Measurements from ENCODE around the gene HUS1.

Gene HUS1

GRCh38 chr7:47979832-47980181 is 392 bp upstream of the HUS1 start:
- no peak for DNase-seq (ENCODE audit: low read depth)

GRCh38 chr7:47978790-47979144 is 648 bp downstream of the HUS1 start:
- DNase-seq (ENCODE audit: low read depth), result no peak

DNA sequence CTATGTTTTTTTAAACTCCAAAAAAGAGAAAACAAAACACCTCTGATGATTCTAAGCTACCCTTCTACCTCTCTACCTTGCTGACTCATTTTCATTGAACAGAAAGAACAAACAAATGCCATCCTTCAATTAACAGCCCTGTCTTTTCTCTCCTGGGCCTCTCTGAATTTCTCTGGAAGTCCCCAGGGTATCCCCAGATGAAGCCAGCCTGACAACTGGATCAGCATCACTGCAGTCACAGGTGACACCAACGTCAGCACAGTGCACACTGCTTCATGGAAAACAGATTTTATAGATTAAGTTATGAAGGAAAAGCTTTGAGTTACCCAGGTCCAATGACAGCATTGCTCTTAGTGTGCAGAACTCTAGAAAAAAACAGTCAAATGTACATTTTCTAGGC is 5.7 kb downstream of the HUS1 start:
- no peak for DNase-seq (ENCODE audit: low read depth)

DNA sequence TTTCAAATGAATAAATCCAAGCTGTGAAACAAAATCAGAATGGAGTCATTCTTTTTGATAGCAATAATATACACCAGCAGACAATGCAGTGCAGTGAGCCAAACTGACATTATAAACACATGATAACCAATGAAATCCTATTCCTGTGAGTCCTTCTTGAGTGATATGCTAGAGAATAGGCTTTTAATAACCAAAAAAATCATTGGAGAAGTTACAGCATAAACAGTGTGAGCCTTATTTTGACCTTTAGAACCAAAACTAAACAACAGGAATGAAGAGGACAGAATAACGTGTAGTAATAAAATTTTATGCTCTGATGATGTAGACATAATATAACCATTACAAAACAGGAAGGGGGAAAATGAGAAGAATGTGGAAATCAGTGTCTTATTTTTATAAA is 8.7 kb downstream of the HUS1 start:
- DNase-seq (ENCODE audit: low read depth), result no peak

DNA sequence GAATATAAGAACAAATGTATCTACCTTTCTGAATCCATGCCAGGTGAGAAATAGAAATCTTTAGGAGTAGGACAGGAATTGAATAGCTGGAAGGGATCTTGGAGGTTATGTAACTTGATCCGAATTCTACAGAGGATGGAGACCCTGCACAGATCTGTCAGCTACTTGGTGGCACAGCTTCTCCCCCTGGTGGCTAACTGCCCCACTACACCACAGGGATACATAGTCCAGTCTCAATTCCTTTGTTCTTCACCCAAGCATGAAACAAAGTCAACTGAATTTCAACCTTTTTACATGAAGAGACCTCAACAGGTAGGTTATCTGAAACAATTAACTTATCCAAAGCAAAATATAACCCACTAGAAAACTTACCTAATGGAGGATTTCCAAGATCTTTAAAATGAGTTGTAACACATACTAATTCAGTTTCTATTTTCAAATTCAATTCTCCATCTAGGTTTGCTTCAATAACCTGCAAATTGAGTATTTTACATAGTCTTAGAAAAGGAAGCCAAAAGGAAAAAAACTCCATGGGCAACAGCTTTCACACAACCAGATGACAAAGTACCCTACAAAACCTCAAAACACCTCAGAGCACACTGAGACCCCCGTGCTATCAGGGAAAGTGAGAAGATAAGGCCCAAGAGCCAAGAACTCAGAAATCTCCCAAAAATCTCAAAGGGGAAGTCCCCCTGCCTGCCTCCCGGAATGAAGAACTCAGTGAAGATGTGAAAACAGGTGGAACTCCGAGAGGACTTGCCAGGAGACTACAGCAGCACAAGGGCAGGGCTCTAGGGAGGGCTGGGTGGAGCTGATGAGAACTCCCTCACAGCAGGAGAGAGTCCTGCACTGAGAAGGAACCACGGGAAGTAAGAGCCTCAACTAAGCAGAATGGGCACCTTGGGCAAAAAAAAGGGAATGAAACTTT is 10.3 kb downstream of the HUS1 start:
- peak; percentile 54 for DNase-seq (ENCODE audit: low read depth)

DNA sequence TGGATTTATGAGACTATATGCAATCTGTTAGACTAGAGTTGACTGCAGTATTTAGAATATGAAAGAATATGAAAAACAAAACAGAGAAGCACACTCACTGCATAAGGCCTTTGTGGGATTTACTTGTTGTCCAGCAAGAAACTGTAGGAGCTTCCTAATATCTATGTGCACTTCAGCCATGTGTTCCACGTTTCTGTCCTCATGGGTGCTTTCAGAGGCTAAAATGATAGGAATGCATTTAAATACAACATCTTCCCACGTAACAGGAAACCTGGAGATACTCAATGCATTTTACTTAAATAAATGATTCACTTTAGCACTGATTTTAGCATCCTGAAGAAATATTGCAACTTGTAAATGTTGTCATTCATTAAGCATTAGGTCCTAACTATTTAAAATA is 11.7 kb downstream of the HUS1 start:
- DNase-seq (ENCODE audit: low read depth), result no peak

DNA sequence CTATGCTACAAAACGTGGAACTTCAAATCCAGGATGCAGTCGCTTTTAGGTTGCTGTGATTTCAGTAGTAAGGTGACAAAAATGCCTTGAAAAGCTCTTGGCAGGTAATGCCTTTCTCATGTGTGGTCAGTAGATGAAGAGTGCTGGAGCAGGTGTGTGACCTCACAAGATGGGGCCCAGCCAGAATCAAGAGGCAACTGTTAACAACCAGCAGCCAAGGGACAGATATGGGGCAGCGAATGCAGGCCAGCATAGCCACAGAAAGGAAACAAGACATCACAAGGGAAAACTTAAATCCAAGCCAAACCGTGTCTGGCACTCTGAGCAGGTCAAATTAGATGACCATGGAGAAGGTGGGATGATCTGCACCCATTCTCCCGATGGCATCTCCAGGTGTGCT is 12.3 kb downstream of the HUS1 start:
- no peak for DNase-seq (ENCODE audit: low read depth)

DNA sequence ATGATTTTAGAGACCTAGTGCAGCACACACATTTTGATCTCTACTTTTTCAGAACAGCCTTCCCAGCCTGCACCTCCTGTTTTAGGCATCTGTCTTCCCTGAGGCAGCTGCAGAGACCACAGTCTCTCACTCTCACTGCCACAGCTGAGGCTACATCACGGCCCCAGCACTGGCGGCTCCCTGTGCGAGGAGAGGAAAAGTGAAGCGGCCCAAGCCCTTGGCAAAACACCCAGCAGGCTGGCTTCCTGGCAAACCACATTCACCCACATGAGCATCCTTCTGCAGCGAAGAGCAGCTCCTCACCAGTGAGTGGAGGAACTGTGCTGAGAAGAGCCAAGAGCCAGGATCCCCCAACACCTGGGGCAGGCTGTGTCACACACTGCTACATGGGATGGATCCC is 14.0 kb downstream of the HUS1 start:
- no peak for DNase-seq (ENCODE audit: low read depth)

- no peak for DNase-seq (ENCODE audit: low read depth)
These were observed 17.2 kb downstream of the HUS1 start for GRCh38 chr7:47962262-47962661.

DNA sequence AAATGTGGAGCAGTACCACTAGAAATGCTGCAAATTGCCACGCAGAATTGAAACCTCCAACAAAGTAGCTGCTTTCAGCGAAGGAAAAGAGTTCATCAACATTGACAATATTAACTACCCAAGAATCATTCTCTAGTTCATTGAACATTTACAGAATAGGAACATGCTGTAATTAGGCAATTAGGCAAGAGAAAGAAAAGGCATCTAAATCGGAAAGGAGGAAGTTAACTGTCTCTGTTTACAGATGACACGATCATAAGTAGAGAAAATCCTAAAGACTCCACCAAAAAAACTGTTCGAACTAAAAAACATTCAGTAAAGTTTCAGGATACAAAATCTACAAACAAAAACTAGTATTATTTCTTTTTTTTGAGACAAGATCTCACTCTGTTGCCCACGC is 22.3 kb downstream of the HUS1 start:
- DNase-seq (ENCODE audit: low read depth), result no peak

- no peak for DNase-seq (ENCODE audit: low read depth)
These were observed 23.2 kb downstream of the HUS1 start for GRCh38 chr7:47956220-47956619.

- no peak for DNase-seq (ENCODE audit: low read depth)
These were observed 25.0 kb downstream of the HUS1 start for GRCh38 chr7:47954231-47954911.

DNA sequence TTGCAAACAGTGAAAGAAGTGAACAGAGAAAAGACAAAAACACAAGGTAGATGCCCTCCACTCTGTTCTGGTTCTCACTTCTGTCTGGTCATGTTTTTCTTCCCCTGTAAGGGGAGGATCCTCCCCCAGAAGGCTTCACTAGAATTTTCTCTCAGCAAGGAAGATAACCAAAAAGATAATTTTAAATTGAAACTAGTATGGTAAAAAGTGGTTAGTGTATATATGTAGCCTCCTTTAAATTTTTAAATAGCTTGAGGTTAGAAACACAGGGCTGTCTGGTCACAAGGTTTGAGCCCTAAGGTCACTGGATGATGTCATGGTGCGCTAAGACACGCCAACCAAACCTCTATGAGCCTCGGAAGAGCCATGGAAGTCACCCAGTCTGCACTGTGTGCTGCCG is 25.6 kb downstream of the HUS1 start:
- no peak for DNase-seq (ENCODE audit: low read depth)

GRCh38 chr7:47952224-47952623 is 27.2 kb downstream of the HUS1 start:
- no peak for DNase-seq (ENCODE audit: low read depth)

- no peak for DNase-seq (ENCODE audit: low read depth)
These were observed 28.0 kb downstream of the HUS1 start for GRCh38 chr7:47951374-47951773.

- DNase-seq (ENCODE audit: low read depth), result no peak
These were observed 28.7 kb downstream of the HUS1 start for GRCh38 chr7:47950714-47951113.

- DNase-seq (ENCODE audit: low read depth), result no peak
These were observed 29.7 kb downstream of the HUS1 start for GRCh38 chr7:47949703-47950102.

DNA sequence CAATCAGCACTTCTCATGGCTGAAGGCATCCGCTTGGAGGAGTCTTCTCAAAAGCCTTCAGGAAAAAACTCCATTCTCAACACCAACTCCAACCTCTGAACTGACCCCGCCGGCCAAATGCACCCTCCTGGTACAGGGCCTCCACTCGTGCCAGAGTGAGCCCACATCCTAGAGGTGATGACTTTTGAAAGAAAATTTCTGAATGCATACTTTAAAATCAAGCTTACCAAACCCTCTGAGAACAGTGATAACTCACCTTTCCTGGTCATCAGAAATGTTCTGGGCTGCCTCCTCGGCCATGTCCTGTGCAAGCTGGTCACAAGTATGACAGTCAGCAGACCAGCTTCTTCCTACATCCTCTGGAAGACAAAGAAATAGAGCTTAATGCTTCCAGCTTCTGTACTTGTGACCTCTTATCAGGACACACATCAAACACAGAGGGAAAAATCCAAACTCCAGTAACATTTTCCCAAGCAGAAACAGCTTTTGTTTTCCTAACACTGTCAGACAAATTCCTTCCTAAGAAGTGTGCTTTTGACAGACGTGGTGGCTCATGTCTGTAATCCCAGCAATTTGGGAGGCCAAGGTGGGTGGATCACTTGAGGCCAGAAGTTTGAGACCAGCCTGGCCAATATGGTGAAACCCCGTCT is 31.1 kb downstream of the HUS1 start, which contains the start of gene PKD1L1:
TSS of gene PKD1L1 (minus strand) at position 326 of the 650 bp plus-strand sequence. CDS start at position 300, 26 bp downstream.
- no peak for DNase-seq (ENCODE audit: low read depth)

GRCh38 chr7:47947355-47947749 is 32.1 kb downstream of the HUS1 start:
- DNase-seq (ENCODE audit: low read depth), result no peak

DNA sequence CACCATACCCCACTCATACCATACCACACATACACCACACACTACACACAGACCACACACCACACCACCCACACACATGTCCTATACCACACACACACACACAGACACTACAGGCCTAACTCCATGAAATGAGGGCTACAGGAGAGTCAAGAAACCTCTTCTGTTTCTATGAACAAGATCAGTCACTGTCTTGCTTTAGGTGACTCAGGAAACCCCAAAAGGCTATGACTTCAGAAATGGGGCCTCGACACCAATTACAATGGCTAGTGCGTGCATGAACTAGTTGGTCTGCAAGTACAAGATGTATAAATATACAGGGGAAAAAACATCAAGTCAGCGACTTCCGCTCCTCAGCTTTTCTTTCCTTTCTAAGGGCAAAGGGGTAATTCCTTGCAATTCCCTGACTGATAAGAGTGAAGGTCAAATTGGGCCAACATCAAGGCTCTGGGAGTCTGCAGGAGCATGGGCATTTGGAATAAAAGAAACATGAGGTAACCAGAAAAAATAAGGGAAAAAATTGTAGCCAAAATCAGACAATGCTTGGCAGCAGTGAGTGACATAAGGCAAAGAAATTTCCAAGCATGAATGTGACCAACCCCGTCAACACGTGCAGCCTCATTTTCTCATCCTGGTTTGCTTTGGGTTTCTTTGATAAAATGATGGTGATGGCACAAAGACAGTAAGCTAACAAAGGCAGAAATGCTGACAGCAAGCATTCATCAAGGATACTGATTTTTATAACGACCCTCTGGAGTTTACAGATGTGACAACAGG is 32.6 kb downstream of the HUS1 start:
- DNase-seq (ENCODE audit: low read depth), result no peak

- peak; percentile 42 for DNase-seq (ENCODE audit: low read depth)
These were observed 34.0 kb downstream of the HUS1 start for GRCh38 chr7:47945261-47946015.

Data from amniotic epithelial cell (primary cell).